HepG2 (cell line): Measurements from ENCODE around the gene PNKP. TPM values are rescaled to one million over a fixed set of nuclear protein-coding genes. Genes with fewer than 3 reads are reported as not detected.

Source experiments
- CSRNP2 ChIP-seq: sonication (generic); formaldehyde crosslinking; conservative IDR thresholded peaks from 2 replicates; pipeline ENCODE4 v1.8.0; 2022; ENCODE audit warnings: low read depth, missing genetic modification reagents
- KMT2A ChIP-seq: sonication (generic); formaldehyde crosslinking; IDR thresholded peaks from 2 replicates; pipeline ENCODE4 v1.4.0; 2020; ENCODE audit warnings: missing genetic modification reagents
- LCORL ChIP-seq, 2 experiments: fragments of 450-650 bp in 1 of 2; sonication (generic) in 1 of 2; formaldehyde crosslinking in 1 of 2; IDR thresholded peaks; 2 replicates each; pipeline versions ENCODE4 v1.5.0 to v1.6.1; 2017 to 2020; ENCODE audit warnings: antibody characterized with exemption in 1 of 2, missing genetic modification reagents in 1 of 2
- REPIN1 ChIP-seq: sonication (generic); formaldehyde crosslinking; IDR thresholded peaks from 2 replicates; pipeline ENCODE4 v1.8.0; 2022; ENCODE audit warnings: missing genetic modification reagents, low read depth, mild to moderate bottlenecking, borderline replicate concordance
- TAF1 ChIP-seq: sonication (generic); formaldehyde crosslinking; IDR thresholded peaks from 2 replicates; pipeline ENCODE4 v1.4.0; 2020; ENCODE audit warnings: missing genetic modification reagents
- TEAD2 ChIP-seq: sonication (generic); formaldehyde crosslinking; IDR thresholded peaks from 2 replicates; pipeline ENCODE4 v1.9.0; 2021; ENCODE audit warnings: missing genetic modification reagents
- YY1 ChIP-seq: IDR thresholded peaks from 2 replicates; pipeline ENCODE4 v1.6.1; 2011; ENCODE audit warnings: low read length, low read depth, moderate library complexity, mild to moderate bottlenecking; ENCODE audit not compliant: insufficient read depth, insufficient replicate concordance
- ZNF510 ChIP-seq: sonication (generic); formaldehyde crosslinking; IDR thresholded peaks from 2 replicates; pipeline ENCODE4 v1.4.0; 2020; ENCODE audit warnings: low read depth, mild to moderate bottlenecking, missing genetic modification reagents
- ZNF569 ChIP-seq: sonication (generic); formaldehyde crosslinking; IDR thresholded peaks from 2 replicates; pipeline ENCODE4 v1.5.0; 2020; ENCODE audit warnings: mild to moderate bottlenecking, missing genetic modification reagents, moderate library complexity, borderline replicate concordance
- polyA plus RNA-seq, 8 experiments: library from polyadenylated mRNA; depleted of rRNA in 3 of 8; stranded (reverse) in 7 of 8; unstranded in 1 of 8; fragments of >200 nt; fragmentation: Illumina TruSeq in 4 of 8; extraction: Trizol in 4 of 8; gene quantifications; 2 replicates each; pipeline versions ENCODE4 v1.2.1 to v1.2.3, GENCODE V29; 2011 to 2016; ENCODE audit warnings: low read depth in 4 of 8, missing spikeins in 1 of 8, mixed read lengths in 1 of 8; ENCODE audit not compliant: insufficient read depth in 1 of 8
- total RNA-seq, 5 experiments: library from RNA; depleted of rRNA; stranded (reverse); fragments of >200 nt; fragmentation: Illumina TruSeq; extraction: Trizol; gene quantifications; 2 replicates each; pipeline ENCODE4 v1.2.3, GENCODE V29; 2016; ENCODE audit warnings: low read depth in 1 of 5
- TF ChIP-seq, protein P1 (sequence below): sonication (generic); formaldehyde crosslinking; IDR thresholded peaks from 2 replicates; pipeline ENCODE4 v1.4.0; 2020; ENCODE audit warnings: mild to moderate bottlenecking, missing genetic modification reagents

Gene PNKP
- total and polyA plus RNA-seq, 2 of the 13 experiments (the other 11 are each of a cell fraction or from before 2014, with no cell fraction given), result 12.7 to 27.1 TPM

DNA sequence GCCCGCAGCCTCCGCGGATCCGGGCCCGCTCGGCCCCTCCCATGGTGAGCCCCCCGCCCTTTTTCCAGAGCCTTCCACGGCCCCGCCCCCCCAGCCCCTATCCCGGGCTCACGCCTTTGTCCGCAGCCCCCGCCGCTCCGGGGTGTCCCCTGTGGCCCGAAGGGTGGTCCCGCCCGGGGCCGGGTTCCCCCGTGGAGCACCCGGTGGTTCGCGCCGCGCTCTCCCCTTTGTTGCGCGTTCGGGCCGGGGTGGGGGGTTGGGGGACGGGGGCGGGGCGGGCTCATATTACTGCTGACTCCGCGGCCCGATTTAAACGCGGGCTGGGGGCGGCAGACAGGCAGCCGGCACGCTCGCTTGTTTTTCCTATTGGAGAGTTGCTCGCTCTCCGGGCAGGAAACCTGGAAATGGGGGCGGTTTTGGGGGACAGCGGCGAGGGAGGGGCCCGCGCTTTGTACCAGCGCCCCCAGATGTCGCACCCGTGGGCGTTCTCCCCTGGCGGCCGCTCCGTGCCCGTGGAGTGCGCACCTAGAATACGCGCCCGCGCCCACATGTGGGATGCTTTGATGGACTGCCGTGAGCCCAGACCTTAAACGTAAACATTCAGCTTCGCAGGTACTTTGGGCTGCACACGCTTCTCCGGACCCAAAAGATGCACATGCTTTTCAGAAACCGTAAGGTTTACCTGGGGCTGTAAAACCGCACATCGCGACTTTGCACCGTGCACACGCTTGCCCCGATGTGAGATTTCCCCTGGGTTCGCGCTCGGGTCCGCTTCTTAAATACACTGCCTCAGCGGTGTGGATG lies 15.7 kb downstream of the PNKP start (continued):
- TF ChIP-seq TAF1 (CRISPR knock-in tag) (no peak), LCORL (IDR thresholded peaks at IDR 0.05) (no peak), LCORL (CRISPR knock-in tag; IDR thresholded peaks at IDR 0.05) (no peak; the same call in 1 of the 2 replicates), KMT2A (CRISPR knock-in tag) (no peak), ZNF510 (CRISPR knock-in tag) (no peak), REPIN1 (CRISPR knock-in tag) (no peak), CSRNP2 (CRISPR knock-in tag) (no peak), TEAD2 (CRISPR knock-in tag) (no peak), ZNF569 (CRISPR knock-in tag) (no peak), YY1 (no peak)
- TF ChIP-seq, protein P1, sequence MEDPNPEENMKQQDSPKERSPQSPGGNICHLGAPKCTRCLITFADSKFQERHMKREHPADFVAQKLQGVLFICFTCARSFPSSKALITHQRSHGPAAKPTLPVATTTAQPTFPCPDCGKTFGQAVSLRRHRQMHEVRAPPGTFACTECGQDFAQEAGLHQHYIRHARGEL (CRISPR knock-in tag), result no peak
